ENCODE results near the gene MESD. TPM values are rescaled to one million over a fixed set of nuclear protein-coding genes. Genes with fewer than 3 reads are reported as not detected.
A peak's percentile ranks its signal among the peaks of the same experiment; 100 is the strongest.

The MESD gene
- polyA plus RNA-seq, 1 experiment = 11.0 TPM

GRCh38 chr15:80982205-80982604, 7.4 kb downstream of the MESD start:
- Histone ChIP-seq H3K27me3 (ENCODE audit: control insufficient read depth, insufficient read depth, low read length) (no peaks in the 10 kb centered on the region), H3K36me3 (ENCODE audit: control insufficient read depth, insufficient read depth, low read length) (peaks cover 2% of the 10 kb centered on the region), H3K4me3 (ENCODE audit: low read depth, low read length) (no peak overlapping the region)
- TF ChIP-seq CTCF (IDR thresholded peaks at IDR 0.05; ENCODE audit: insufficient read depth, low read depth, low read length) = no peak
- CTCF ChIA-PET = interaction anchor here (3.5 kb wide), 1 partner anchor 283 kb away, joined by 30 read pairs; no protein-coding TSS in a partner anchor
- POLR2A ChIA-PET = no interaction called here
- DNase-seq (ENCODE audit: low read depth) = no peak

GRCh38 chr15:80979538-80980200, 9.9 kb downstream of the MESD start:
- ChIA-PET CTCF (interaction anchor here (1.2 to 3.5 kb wide), 5 partner anchors 10 to 286 kb away, joined by 3 to 30 read pairs (median 5); no protein-coding TSS in a partner anchor), POLR2A (no interaction called here)
- peaks cover 2% of the 10 kb centered on the region for H3K36me3 ChIP-seq (ENCODE audit: control insufficient read depth, insufficient read depth, low read length)
- no peaks in the 10 kb centered on the region for H3K27me3 ChIP-seq (ENCODE audit: control insufficient read depth, insufficient read depth, low read length)
- no peak overlapping the region for H3K4me3 ChIP-seq (ENCODE audit: low read depth, low read length)
- DNase-seq (ENCODE audit: low read depth) = no peak
- TF ChIP-seq CTCF (IDR thresholded peaks at IDR 0.05; ENCODE audit: insufficient read depth, low read depth, low read length) = no peak

GRCh38 chr15:80978685-80979329, 10.8 kb downstream of the MESD start:
- H3K27me3 ChIP-seq (ENCODE audit: control insufficient read depth, insufficient read depth, low read length) = no peaks in the 10 kb centered on the region
- CTCF ChIA-PET = interaction anchor here (1.2 to 3.5 kb wide), 4 partner anchors 12 to 287 kb away, joined by 3 to 30 read pairs (median 4); no protein-coding TSS in a partner anchor
- H3K4me3 ChIP-seq (ENCODE audit: low read depth, low read length) = no peak overlapping the region
- peaks cover 2% of the 10 kb centered on the region for H3K36me3 ChIP-seq (ENCODE audit: control insufficient read depth, insufficient read depth, low read length)
- POLR2A ChIA-PET = no interaction called here
- no peak for TF ChIP-seq CTCF (IDR thresholded peaks at IDR 0.05; ENCODE audit: insufficient read depth, low read depth, low read length)
- DNase-seq (ENCODE audit: low read depth) = no peak

- Histone ChIP-seq H3K27me3 (ENCODE audit: control insufficient read depth, insufficient read depth, low read length) (no peaks in the 10 kb centered on the region), H3K36me3 (ENCODE audit: control insufficient read depth, insufficient read depth, low read length) (peaks cover 2% of the 10 kb centered on the region), H3K4me3 (ENCODE audit: low read depth, low read length) (no peak overlapping the region)
- ChIA-PET POLR2A (no interaction called here), CTCF (interaction anchor here (0.6 to 4.6 kb wide), 20 partner anchors 8 to 297 kb away, joined by 3 to 53 read pairs (median 4); partner anchors contain the start of gene CEMIP)
- no peak for DNase-seq (ENCODE audit: low read depth)
- peak; percentile 73 for TF ChIP-seq CTCF (IDR thresholded peaks at IDR 0.05; ENCODE audit: insufficient read depth, low read depth, low read length)
Observed at GRCh38 chr15:80977627-80978036, 12.0 kb downstream of the MESD start.

GRCh38 chr15:80976851-80977250, 12.8 kb downstream of the MESD start:
- Histone ChIP-seq H3K36me3 (ENCODE audit: control insufficient read depth, insufficient read depth, low read length) (peaks cover 2% of the 10 kb centered on the region), H3K27me3 (ENCODE audit: control insufficient read depth, insufficient read depth, low read length) (no peaks in the 10 kb centered on the region), H3K4me3 (ENCODE audit: low read depth, low read length) (no peak overlapping the region)
- no peak for TF ChIP-seq CTCF (IDR thresholded peaks at IDR 0.05; ENCODE audit: insufficient read depth, low read depth, low read length)
- POLR2A ChIA-PET = no interaction called here
- no peak for DNase-seq (ENCODE audit: low read depth)
- CTCF ChIA-PET = interaction anchor here (0.8 to 4.6 kb wide), 13 partner anchors 10 to 288 kb away, joined by 3 to 53 read pairs (median 6); no protein-coding TSS in a partner anchor

Data from BJ (cell line).